HG02943 (cell line): Measurements from ENCODE around the gene SH2D3C.

ENCODE experiments used
- ATAC-seq: cut with Tn5 transposase; IDR thresholded peaks from one replicate; pipeline ENCODE4 v1.9.1; 2021; ENCODE audit warnings: mild to moderate bottlenecking, low read depth, moderate library complexity; ENCODE audit not compliant: unreplicated experiment

The SH2D3C gene

GRCh38 chr9:127705577-127706379 is 72.7 kb downstream of the SH2D3C start:
- ATAC-seq = no peak

- ATAC-seq = no peak
Measured at GRCh38 chr9:127703289-127703946, 75.0 kb downstream of the SH2D3C start.

- ATAC-seq = no peak
Measured at GRCh38 chr9:127700594-127701255, 77.7 kb downstream of the SH2D3C start.

- ATAC-seq = no peak
Measured at GRCh38 chr9:127700140-127700539, 78.3 kb downstream of the SH2D3C start.

GRCh38 chr9:127698985-127699670 is 79.3 kb downstream of the SH2D3C start:
- peak; percentile 82 for ATAC-seq

GRCh38 chr9:127698386-127698785 is 80.1 kb downstream of the SH2D3C start:
- ATAC-seq = no peak

GRCh38 chr9:127697575-127697974 is 80.9 kb downstream of the SH2D3C start:
- ATAC-seq = no peak

GRCh38 chr9:127694890-127695720 is 83.4 kb downstream of the SH2D3C start:
- ATAC-seq = no peak

GRCh38 chr9:127693697-127694096 is 84.8 kb downstream of the SH2D3C start:
- no peak for ATAC-seq

- ATAC-seq = no peak
Measured at GRCh38 chr9:127693143-127693542, 85.3 kb downstream of the SH2D3C start.

- ATAC-seq = no peak
Measured at GRCh38 chr9:127692071-127692470, 86.4 kb downstream of the SH2D3C start.

GRCh38 chr9:127690735-127691134 is 87.7 kb downstream of the SH2D3C start:
- no peak for ATAC-seq

GRCh38 chr9:127689329-127690000 is 89.0 kb downstream of the SH2D3C start:
- ATAC-seq = no peak
